Ovary (tissue), 9 donors: ENCODE results near the gene PCSK1N. TPM values are rescaled to one million over a fixed set of nuclear protein-coding genes. Genes with fewer than 3 reads are reported as not detected.
"Not testable (repeated sequence)": the region's sequence is repeated elsewhere in the genome, so short reads cannot be mapped to it uniquely, and the experiment has no call there.

Experiments
- DNase-seq, 5 donors: peaks; one replicate each; pipeline ENCODE4 v3.0.0-alpha.2; 2019 to 2020
- H3K27ac ChIP-seq, 2 donors: fragments of 200-600 bp; one replicate each; pipeline versions ENCODE4 v1.5.1 to v1.8.0; 2019 to 2022
- H3K27me3 ChIP-seq: fragments of 200-600 bp; one replicate; pipeline ENCODE4 v1.8.0; 2022
- H3K36me3 ChIP-seq: fragments of 200-600 bp; sonication (generic); one replicate; pipeline ENCODE4 v1.5.1; 2019
- H3K4me1 ChIP-seq: one replicate; pipeline ENCODE4 v1.8.1; 2013; ENCODE audit warnings: mild to moderate bottlenecking, moderate library complexity; ENCODE audit not compliant: insufficient read depth
- H3K4me3 ChIP-seq: fragments of 200-600 bp; sonication (generic); one replicate; pipeline ENCODE4 v1.5.1; 2017
- H3K9me3 ChIP-seq, 2 donors: fragments of 200-600 bp in 1 of 2; sonication (generic) in 1 of 2; one replicate each; pipeline versions ENCODE4 v1.5.1 to v1.8.1; 2013 to 2019; ENCODE audit warnings: mild to moderate bottlenecking in 1 of 2, moderate library complexity in 1 of 2
- CTCF ChIP-seq, 3 donors: fragments of 450-650 bp in 2 of 3; fragments of 200-600 bp in 1 of 3; IDR thresholded peaks; one replicate each; pipeline versions ENCODE4 v1.5.1 to v1.8.0; 2016 to 2022; ENCODE audit warnings: antibody characterized with exemption in 3 of 3, mild to moderate bottlenecking in 1 of 3
- EP300 ChIP-seq: sonication (generic); formaldehyde crosslinking; IDR thresholded peaks from one replicate; pipeline ENCODE4 v1.6.1; 2017; ENCODE audit warnings: antibody characterized with exemption
- POLR2A ChIP-seq: fragments of 450-650 bp; IDR thresholded peaks from one replicate; pipeline ENCODE4 v1.6.1; 2017; ENCODE audit warnings: antibody characterized with exemption, mild to moderate bottlenecking, moderate library complexity
- WGBS, 3 donors: extraction: QIAGEN DNeasy Blood & Tissue Kit in 1 of 3; methylation state at CpG; one replicate each; pipeline versions ENCODE4 v1.1.5 to v1.1.7; 2013 to 2017; 5-methylcytosine and 5-hydroxymethylcytosine counted together
- intact Hi-C, 4 donors: fragments of 100-400 bp; cut with DNase I; formaldehyde crosslinking; loops; one replicate each; pipeline versions ENCODE4 v1.11.0 to v1.15.1; 2022 to 2023
- polyA plus RNA-seq, 2 donors: library from polyadenylated mRNA; stranded (reverse); fragments of 200-250 nt in 1 of 2; fragments of 350-450 nt in 1 of 2; fragmentation: Illumina TruSeq in 1 of 2; extraction: RNeasy Lipid Tissue Mini Kit (QIAGEN cat#74804) in 1 of 2; gene quantifications; one replicate each; pipeline ENCODE4 v1.2.3, GENCODE V29; 2013 to 2014
- total RNA-seq, 7 donors: library from RNA; depleted of rRNA in 2 of 7; stranded (reverse); fragments of >200 nt in 2 of 7; fragmentation: NEBNext Ultra II Directional in 3 of 7; extraction: Animal tissue kit (Norgen Biotek cat#: 25700) in 3 of 7; gene quantifications; one replicate each; pipeline versions ENCODE4 v1.1.0 to v1.2.4, GENCODE V29; 2016 to 2023
- donor health status: DM: no; HTN: no; CAD: no; lungs with moderate emphysema.
- donor health status: DM: no; HTN: no; CAD: no.
- donor health status: Bipolar disorder and iron deficiency.
- donor health status: DM: yes; HTN: yes; CAD: no.
- donor health status: DM: no; HTN: no; CAD: no.
- donor health status: DM: yes; HTN: yes; CAD: no.

Gene PCSK1N
- total and polyA plus RNA-seq, 9 donors = 0.41 to 10.6 (median 0.81) TPM; not detected in 1

- Histone ChIP-seq H3K27ac (no peak within 1 kb of the TSS), H3K27me3 (no peaks in the 10 kb centered on the region), H3K4me1 (no peaks in the 10 kb centered on the region), H3K9me3 (no peaks in the 10 kb centered on the region), H3K36me3 (no peaks in the 10 kb centered on the region), H3K4me3 (no peak within 1 kb of the TSS)
- WGBS, 3 donors = 66 to 79% (median 69%) methylated on average over 36 to 67 of the region's 67 CpGs
- peak in 1 of 5 donors; percentile 23 for DNase-seq
- no peak for TF ChIP-seq CTCF (IDR thresholded peaks at IDR 0.05)
- TF ChIP-seq POLR2A = no peak
- no peak for TF ChIP-seq EP300
- intact Hi-C loops = no loop called here
Measured at GRCh38 chrX:48826135-48826875, 9.1 kb downstream of the PCSK1N start, which contains the start of gene ERAS. ERAS (plus strand) TSS chrX:48826513; CDS start chrX:48829124, 2,611 bp downstream.

- no peaks in the 10 kb centered on the region for H3K36me3 ChIP-seq
- 75 to 86% (median 77%) methylated on average over 8 of the region's 8 CpGs for WGBS, 3 donors
- no peaks in the 10 kb centered on the region for H3K27me3 ChIP-seq
- no peak for TF ChIP-seq CTCF (IDR thresholded peaks at IDR 0.05)
- no peak for TF ChIP-seq POLR2A
- no peak for TF ChIP-seq EP300
- intact Hi-C loops = no loop called here
- DNase-seq = no peak
- no peak overlapping the region for H3K27ac ChIP-seq
- H3K4me1 ChIP-seq = no peaks in the 10 kb centered on the region
- no peak overlapping the region for H3K4me3 ChIP-seq
- no peaks in the 10 kb centered on the region for H3K9me3 ChIP-seq
Measured at GRCh38 chrX:48824066-48824465, 11.3 kb downstream of the PCSK1N start.

- intact Hi-C loops = no loop called here
- Histone ChIP-seq H3K4me3 (no peak overlapping the region), H3K27ac (no peak overlapping the region), H3K36me3 (no peaks in the 10 kb centered on the region), H3K4me1 (no peaks in the 10 kb centered on the region), H3K27me3 (no peaks in the 10 kb centered on the region), H3K9me3 (no peaks in the 10 kb centered on the region)
- TF ChIP-seq POLR2A (no peak), CTCF (IDR thresholded peaks at IDR 0.05) (no peak), EP300 (no peak)
- 68 to 83% (median 70%) methylated on average over 6 of the region's 6 CpGs for WGBS, 3 donors
- no peak for DNase-seq
Measured at GRCh38 chrX:48823053-48823452, 12.4 kb downstream of the PCSK1N start.

GRCh38 chrX:48819394-48819793 lies 16.0 kb downstream of the PCSK1N start:
- 77 to 83% (median 83%) methylated on average over 9 of the region's 9 CpGs for WGBS, 3 donors

DNA sequence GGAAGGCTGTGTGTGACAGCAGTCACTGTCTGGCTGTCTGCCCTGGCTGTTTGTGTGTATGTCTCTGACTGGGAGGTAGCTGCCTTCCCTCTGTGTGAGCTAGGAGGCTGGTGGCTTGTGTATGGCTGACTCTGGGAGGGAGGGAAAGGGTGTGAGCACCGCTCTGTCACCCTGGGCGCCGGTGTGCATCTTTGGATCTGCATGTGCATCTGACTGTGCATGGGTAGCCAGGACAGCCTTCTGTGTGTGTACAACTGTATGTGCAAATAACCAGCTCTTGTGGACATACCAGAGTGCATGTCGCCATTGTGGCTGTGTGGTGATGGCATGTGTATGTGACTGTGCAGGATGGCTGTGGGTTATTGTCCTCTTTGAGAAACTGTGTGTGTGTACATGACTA lies 16.5 kb downstream of the PCSK1N start:
- Histone ChIP-seq H3K36me3 (no peaks in the 10 kb centered on the region), H3K27me3 (no peaks in the 10 kb centered on the region), H3K4me3 (no peak overlapping the region), H3K9me3 (no peaks in the 10 kb centered on the region), H3K27ac (no peak overlapping the region), H3K4me1 (no peaks in the 10 kb centered on the region)
- 79 to 85% (median 83%) methylated on average over 4 of the region's 4 CpGs for WGBS, 3 donors
- intact Hi-C loops = no loop called here
- TF ChIP-seq CTCF (IDR thresholded peaks at IDR 0.05) (no peak), POLR2A (no peak), EP300 (no peak)
- DNase-seq = no peak

More at GRCh38 chrX:48819394-48819793, 16.0 kb downstream of the PCSK1N start:
- DNase-seq, H3K9me3 ChIP-seq, H3K27ac ChIP-seq, H3K36me3 ChIP-seq, H3K4me3 ChIP-seq, H3K27me3 ChIP-seq, intact Hi-C loops, H3K4me1 ChIP-seq: not testable (repeated sequence)
